HUDEP-2 (cell line): ENCODE data around the gene LRRC4B.

Source experiments
- DNase-seq, 76 experiments: peaks; one replicate each; lab custom pipeline; 2025; ENCODE audit not compliant: unreplicated experiment in 76 of 76; lab: John Stamatoyannopoulos, UW

LRRC4B gene

GRCh38 chr19:50555033-50555432 is 13.2 kb downstream of the LRRC4B start:
- no peak for DNase-seq

DNA sequence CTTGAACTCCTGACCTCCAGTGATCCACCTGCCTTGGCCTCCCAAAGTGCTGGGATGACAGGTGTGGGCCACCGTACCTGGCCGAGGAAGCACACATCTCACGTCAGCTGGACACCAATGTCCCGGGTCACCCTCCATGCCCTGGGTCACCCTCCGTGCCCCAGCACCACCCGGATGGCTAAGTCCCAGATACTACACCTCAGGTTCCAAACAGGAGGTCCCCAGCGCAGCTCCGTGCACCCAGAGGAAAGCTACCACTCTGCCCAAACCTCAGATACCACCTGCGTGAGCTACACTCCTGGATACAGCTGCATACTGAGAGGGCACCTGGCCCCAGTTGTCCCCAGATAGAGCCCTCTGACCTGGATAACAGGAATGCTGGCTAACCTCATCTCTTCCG is 14.0 kb downstream of the LRRC4B start:
- DNase-seq: no peak

DNA sequence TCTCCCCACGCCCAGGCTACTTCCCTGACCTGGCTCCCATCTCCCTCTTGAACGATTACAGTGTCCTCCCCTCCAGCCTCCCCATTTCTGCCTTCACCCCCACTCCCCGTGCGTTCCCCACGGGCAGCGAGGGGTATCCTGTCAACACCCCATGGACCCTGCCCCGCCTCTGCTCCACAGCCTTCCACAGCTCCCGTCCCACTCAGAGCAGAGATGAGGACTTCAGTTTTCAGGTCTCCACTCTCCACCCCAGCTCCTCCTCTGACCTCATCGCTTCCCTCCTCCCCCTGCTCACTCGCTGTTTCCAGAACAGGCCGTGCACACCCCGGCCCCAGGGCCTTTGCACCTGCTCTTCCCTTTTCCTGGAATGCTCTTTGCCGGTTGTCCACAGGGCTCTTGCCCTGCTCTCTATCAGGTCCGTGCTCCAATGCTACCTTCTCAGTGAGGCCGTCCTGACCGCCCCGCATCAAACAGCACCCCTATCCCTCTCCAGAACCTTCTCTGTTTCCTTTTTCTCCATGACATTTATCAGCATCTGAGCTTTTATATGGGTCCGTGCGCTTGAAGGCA is 15.0 kb downstream of the LRRC4B start:
- DNase-seq: no peak

- DNase-seq: no peak
Observed at GRCh38 chr19:50552540-50552939, 15.7 kb downstream of the LRRC4B start.

DNA sequence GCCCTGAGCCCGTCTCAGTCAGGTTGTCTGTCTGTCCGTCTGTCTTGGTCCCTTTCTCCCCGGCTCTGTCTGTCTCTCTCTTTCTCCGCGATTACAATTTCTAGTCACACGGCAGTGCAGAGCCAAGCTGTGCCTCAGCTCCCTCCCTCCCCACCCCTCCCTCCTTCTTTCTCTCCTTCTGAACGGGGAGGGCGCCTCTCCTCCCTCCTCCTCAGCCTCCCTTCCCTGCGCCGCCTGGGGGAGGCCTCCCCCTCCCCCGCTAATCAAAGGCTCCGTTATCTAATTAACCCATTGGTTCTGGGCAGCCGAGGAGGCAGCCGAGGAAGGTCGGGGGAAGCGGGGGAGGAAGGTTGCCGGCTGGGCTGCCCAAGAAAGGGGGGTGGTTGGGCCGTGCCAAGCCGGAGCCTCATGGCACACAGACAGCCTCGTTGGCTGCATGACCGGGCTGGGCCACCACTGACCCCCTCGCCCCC is 16.5 kb downstream of the LRRC4B start:
- DNase-seq: peak in 57 of 76 experiments; percentile 13 to 87 (median 54)

DNA sequence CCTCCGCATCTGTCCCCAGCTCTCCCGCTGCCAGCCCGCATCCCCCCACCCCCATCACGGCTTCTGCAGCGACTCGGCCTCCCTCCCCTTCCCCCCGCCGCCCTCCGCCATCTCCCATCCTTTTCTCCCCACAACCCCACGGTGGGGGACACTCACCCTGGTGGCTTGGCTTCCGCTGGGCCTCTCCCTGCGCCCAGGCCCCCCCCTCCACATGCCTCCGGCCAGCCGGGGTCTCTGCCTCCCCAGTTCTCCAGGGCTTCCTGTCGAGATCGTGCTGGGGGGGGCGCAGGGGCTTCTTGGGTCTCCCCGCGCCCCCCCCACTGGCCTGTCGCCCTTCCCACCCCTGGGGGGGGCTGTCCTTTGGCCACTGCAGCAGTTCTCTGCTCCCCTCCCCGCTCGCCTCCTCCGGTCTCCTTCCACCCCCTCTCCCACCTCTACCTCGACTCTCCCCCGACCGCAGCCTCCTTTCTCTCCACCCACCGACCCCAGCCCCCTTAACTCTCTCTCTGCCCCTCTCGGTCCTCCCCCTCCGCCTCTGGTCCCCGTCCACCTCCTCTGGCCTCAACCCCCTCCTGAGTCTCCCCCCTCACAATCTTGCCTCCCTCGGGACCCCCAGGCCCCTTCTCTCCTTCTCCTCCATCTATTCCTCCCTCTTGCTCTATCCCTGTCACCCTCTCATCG is 17.1 kb downstream of the LRRC4B start:
- DNase-seq: no peak

- DNase-seq: no peak
Observed at GRCh38 chr19:50550594-50550966, 17.7 kb downstream of the LRRC4B start.

- no peak for DNase-seq
Observed at GRCh38 chr19:50549927-50550593, 18.2 kb downstream of the LRRC4B start.

DNA sequence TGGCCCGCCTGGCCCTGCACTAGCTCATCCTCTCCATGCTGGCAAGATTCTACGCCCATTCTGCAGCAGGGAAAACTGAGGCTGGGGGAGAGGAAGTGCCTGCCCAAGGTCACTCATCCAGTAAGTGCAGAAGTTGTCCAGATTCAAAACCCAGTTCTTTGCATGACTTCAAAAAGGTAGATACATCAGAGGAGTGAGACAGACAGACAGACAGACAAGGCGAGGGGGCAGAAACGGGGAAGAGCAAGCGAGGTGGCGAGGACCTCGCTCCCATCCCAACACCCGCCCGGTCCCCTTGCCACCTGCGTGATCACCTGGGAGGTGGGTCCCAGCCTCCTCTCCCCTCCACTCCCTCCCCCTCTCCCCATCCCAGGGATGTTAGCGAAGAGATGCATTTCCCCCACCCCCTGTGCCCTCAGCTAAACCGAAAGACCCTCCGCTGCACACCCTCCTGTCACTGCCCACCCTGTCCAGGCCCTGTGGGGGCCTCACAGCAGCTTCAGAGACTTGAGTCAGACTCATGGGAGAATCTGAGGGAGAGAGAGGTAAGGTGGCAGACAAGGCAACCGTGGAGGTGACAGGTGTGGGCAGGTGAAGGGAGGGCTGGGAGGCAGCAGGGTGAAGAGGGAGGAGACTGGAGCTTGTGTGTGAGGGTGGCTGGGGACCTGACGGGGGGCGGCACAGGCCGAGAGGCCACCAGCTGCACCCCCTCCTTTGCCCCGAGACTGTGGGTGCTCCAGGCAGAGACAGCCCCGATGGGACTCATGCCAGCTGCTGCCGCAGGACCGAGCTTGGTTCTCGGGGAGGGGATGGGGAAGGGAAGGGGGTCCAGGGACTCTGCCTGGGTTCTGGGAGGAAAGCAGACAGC is 18.9 kb downstream of the LRRC4B start:
- no peak for DNase-seq

- no peak for DNase-seq
Observed at GRCh38 chr19:50548191-50549058, 19.8 kb downstream of the LRRC4B start.

- no peak for DNase-seq
Observed at GRCh38 chr19:50547385-50548190, 20.6 kb downstream of the LRRC4B start.

GRCh38 chr19:50546527-50547221 is 21.6 kb downstream of the LRRC4B start:
- DNase-seq: no peak

DNA sequence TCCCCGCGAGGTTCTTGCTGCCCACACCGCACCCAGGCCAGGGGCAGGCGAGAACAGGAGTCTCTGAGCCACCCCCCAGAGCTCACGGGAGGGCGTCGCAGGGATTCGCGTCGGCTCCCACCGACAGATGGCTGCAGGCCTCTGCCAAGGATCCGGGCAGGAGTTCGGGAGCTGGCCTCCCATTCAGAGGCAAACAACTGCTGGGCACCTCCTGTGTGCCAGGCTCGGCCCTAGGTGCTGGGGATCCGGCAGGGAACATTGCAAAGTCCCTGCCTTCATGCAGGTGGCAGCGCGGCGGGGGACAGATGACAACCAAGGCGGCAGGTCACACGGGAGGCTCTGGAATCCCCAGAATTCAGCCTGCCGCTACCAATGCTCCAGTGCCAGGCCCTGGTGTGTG is 25.3 kb downstream of the LRRC4B start:
- no peak for DNase-seq

GRCh38 chr19:50537769-50538230 is 30.4 kb downstream of the LRRC4B start:
- DNase-seq: peak in 74 of 76 experiments; percentile 18 to 92 (median 72)

DNA sequence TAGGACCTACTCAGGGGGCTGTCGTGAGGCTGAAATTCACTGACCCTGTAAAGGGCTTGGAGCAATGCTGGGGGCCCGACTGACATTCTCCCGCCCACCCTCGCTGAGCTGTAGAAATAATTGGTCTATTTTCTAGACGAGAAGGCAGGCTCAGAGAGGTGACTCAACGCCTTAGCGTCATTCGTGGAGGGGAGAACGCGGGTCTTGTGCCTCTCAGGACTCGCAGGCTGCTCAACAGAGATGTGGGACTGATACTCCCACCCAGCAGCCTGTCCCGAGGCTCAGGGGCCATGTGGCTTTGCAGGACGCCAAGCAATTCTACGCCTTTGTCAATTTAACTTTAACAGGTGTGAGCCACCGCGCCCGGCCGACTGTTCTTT is 30.9 kb downstream of the LRRC4B start:
- DNase-seq: no peak

DNA sequence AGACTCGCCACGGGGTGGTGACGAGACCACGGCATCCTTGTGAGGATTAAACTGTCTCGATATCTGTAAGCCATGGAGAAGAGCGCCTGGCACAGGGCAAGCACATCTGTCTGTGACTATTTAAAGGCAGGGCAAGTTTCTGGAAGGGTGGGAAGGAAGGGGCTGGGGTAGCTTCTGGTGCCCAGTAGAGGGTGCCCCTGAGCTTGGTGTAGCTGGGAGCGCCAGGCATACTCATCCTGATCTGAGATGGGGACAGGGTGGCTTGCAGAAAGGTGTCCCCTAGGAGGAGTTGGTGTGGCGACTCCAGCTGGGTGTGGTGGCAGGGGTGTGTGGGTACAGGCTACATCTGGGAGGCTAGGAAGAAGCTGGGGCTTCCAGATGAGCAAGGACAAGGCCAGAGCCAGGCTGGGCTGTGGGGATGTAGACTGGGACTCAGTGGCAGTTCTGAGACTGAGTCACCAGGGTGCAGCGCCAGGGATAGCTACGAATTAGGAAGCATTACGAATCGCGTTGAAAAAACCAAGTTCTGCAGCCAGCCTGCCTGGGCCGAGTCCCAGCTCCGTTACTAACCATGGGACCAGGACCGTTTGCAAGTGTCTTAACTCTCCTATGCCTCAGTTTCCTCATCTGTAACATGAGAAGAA is 31.5 kb downstream of the LRRC4B start:
- DNase-seq: peak in 1 of 76 experiments; percentile 14

DNA sequence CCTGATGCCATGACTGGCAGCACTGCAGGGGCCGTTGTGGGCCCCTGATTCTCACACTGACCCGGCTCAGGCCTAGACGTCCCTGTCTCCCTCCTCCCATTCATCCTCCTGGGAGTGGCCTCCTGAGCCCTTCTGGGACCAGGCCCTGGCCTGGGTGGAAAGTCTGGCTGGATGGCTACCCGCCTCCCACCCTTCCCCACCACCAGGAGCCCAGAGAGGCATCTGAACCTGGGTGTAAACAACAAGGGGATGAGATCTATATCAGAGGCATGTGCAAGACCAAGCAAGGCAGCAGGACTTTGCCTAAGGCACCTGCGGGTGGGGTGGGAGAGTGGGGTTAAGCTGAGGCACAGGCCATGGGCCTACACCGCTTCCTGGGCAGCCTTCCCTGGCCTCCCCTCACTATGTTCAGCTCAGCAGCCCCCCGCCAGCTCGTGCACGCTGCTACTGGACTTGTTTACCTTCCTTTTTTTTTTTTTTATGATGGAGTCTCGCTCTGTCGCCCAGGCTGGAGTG is 32.5 kb downstream of the LRRC4B start:
- DNase-seq: no peak

GRCh38 chr19:50534478-50534877 is 33.8 kb downstream of the LRRC4B start:
- no peak for DNase-seq
